Osteocyte (in vitro differentiated cells): ENCODE data around the gene PLEKHG3. TPM values are rescaled to one million over a fixed set of nuclear protein-coding genes. Genes with fewer than 3 reads are reported as not detected.

ENCODE experiments used
- DNase-seq: peaks from one replicate; pipeline ENCODE4 v3.0.0; 2021; ENCODE audit warnings: mixed read lengths; ENCODE audit not compliant: unreplicated experiment; ENCODE audit errors: extremely low spot score
- H3K27ac Mint-ChIP-seq: one replicate; pipeline ENCODE4 v1.8.0; 2021; ENCODE audit warnings: mild to moderate bottlenecking, mixed read lengths; ENCODE audit not compliant: unreplicated experiment
- H3K27me3 Mint-ChIP-seq: one replicate; pipeline ENCODE4 v1.8.0; 2021; ENCODE audit warnings: mixed read lengths; ENCODE audit not compliant: unreplicated experiment
- H3K36me3 Mint-ChIP-seq: one replicate; pipeline ENCODE4 v1.8.0; 2021; ENCODE audit warnings: mixed read lengths; ENCODE audit not compliant: unreplicated experiment
- H3K4me1 Mint-ChIP-seq: one replicate; pipeline ENCODE4 v1.8.0; 2021; ENCODE audit warnings: mixed read lengths; ENCODE audit not compliant: unreplicated experiment
- H3K4me3 Mint-ChIP-seq: one replicate; pipeline ENCODE4 v1.8.0; 2021; ENCODE audit warnings: mild to moderate bottlenecking, moderate library complexity, mixed read lengths; ENCODE audit not compliant: unreplicated experiment
- H3K9me3 Mint-ChIP-seq: one replicate; pipeline ENCODE4 v1.8.0; 2021; ENCODE audit warnings: mixed read lengths; ENCODE audit not compliant: unreplicated experiment
- total RNA-seq: library from RNA; stranded (reverse); gene quantifications from 2 replicates; pipeline ENCODE4 v1.2.1, GENCODE V29; 2021
- TF ChIP-seq, protein P1 (sequence below): fragments of 200-600 bp; sonication (generic); IDR thresholded peaks from 2 replicates; pipeline ENCODE4 v1.5.0; 2021; ENCODE audit warnings: antibody characterized with exemption, mild to moderate bottlenecking, moderate library complexity

Gene PLEKHG3
- total RNA-seq, 1 donor from 2014 or later: 96.3 TPM

DNA sequence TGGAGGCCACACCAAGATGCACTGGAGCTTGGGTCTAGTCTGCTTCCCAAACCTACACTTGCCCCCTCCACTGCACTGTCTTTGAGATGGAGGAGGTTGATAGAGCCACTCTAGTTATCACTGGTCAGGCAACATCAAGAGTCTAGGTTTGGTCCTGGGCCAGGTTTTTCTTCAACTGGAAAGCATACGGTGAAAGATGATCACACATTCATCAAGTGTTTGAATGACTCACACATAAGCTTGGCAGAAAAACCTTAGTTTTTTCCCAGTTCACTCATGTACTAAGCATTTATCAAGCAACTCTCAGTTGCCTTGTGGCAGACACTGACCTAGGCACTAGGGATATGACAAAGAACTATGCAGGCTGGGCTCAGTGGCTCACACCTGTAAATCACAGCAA is 84.5 kb downstream of the PLEKHG3 start:
- no peaks in the 10 kb centered on the region for H3K36me3 Mint-ChIP-seq
- H3K4me3 Mint-ChIP-seq: no peak overlapping the region
- H3K27ac Mint-ChIP-seq: no peak overlapping the region
- no peaks in the 10 kb centered on the region for H3K9me3 Mint-ChIP-seq
- no peaks in the 10 kb centered on the region for H3K27me3 Mint-ChIP-seq
- DNase-seq: no peak
- H3K4me1 Mint-ChIP-seq: peaks cover 3% of the 10 kb centered on the region
- TF ChIP-seq, protein P1, sequence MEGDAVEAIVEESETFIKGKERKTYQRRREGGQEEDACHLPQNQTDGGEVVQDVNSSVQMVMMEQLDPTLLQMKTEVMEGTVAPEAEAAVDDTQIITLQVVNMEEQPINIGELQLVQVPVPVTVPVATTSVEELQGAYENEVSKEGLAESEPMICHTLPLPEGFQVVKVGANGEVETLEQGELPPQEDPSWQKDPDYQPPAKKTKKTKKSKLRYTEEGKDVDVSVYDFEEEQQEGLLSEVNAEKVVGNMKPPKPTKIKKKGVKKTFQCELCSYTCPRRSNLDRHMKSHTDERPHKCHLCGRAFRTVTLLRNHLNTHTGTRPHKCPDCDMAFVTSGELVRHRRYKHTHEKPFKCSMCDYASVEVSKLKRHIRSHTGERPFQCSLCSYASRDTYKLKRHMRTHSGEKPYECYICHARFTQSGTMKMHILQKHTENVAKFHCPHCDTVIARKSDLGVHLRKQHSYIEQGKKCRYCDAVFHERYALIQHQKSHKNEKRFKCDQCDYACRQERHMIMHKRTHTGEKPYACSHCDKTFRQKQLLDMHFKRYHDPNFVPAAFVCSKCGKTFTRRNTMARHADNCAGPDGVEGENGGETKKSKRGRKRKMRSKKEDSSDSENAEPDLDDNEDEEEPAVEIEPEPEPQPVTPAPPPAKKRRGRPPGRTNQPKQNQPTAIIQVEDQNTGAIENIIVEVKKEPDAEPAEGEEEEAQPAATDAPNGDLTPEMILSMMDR: no peak

DNA sequence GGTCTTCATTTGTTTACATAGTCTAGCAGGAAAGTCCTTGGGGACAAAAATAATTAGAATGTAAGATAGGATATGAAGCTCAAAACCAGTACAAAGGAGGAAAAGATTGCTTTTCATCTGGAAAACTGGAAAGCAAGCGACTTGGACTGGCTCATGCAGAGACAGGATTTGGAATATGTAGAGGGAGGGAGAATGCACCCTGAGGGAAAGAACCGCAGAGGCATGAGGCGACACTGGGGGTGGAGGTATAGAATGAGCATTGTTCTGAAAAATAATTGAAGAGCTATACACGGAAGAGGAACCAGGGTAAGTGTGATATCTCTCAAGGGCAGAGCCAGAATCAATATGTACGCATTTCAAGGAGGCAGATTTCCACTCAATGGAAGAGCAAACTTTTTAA is 85.5 kb downstream of the PLEKHG3 start:
- TF ChIP-seq, protein P1: no peak
- no peaks in the 10 kb centered on the region for H3K36me3 Mint-ChIP-seq
- H3K9me3 Mint-ChIP-seq: no peaks in the 10 kb centered on the region
- H3K4me1 Mint-ChIP-seq: peaks cover 3% of the 10 kb centered on the region
- no peak for DNase-seq
- no peak overlapping the region for H3K27ac Mint-ChIP-seq
- H3K27me3 Mint-ChIP-seq: no peaks in the 10 kb centered on the region
- H3K4me3 Mint-ChIP-seq: no peak overlapping the region

DNA sequence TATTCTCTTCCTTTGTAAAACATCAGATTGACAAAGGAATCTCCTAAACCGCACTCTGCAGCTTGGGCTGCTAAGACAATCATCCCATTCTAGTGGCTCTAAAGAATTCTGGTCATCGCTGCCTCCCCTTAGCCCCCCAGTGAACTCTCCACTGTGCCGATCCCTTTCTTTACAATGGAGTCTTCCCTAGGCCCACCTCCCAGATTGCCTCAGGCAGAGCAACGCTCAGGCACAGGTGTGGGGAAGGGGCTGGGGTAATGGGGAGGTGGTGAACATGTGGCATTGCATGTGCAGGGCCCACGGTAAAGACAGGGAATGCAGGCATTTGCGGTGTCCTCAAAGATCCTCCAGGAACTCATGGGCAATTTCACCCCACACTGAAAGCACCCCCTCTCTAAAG is 86.3 kb downstream of the PLEKHG3 start:
- Mint-ChIP-seq H3K27me3 (no peaks in the 10 kb centered on the region), H3K36me3 (no peaks in the 10 kb centered on the region), H3K9me3 (no peaks in the 10 kb centered on the region), H3K4me1 (peaks cover 3% of the 10 kb centered on the region), H3K27ac (no peak overlapping the region), H3K4me3 (no peak overlapping the region)
- TF ChIP-seq, protein P1: no peak
- DNase-seq: no peak

DNA sequence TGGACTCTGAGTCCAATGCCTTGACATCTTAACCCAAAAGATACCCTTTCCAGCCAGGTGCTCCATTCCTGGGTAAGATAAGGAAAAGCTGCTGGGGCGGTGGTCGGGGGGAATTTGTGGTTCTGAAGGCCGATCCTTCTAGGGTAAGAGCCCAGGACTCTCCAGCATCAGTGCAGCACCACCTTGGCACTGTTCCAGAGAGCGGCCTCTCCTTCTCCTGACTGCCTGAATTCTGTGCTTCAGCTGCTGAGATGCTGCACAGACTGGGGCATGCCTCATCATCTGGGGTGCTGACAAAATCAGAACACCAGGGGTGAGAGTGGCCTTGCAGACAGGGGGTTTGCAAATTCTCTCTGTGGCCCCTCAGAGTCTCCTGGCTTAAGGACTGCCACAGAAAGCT is 88.0 kb downstream of the PLEKHG3 start:
- no peaks in the 10 kb centered on the region for H3K27me3 Mint-ChIP-seq
- H3K9me3 Mint-ChIP-seq: no peaks in the 10 kb centered on the region
- H3K4me3 Mint-ChIP-seq: no peak overlapping the region
- H3K27ac Mint-ChIP-seq: no peak overlapping the region
- TF ChIP-seq, protein P1: no peak
- H3K36me3 Mint-ChIP-seq: no peaks in the 10 kb centered on the region
- H3K4me1 Mint-ChIP-seq: peaks cover 3% of the 10 kb centered on the region
- DNase-seq: no peak

DNA sequence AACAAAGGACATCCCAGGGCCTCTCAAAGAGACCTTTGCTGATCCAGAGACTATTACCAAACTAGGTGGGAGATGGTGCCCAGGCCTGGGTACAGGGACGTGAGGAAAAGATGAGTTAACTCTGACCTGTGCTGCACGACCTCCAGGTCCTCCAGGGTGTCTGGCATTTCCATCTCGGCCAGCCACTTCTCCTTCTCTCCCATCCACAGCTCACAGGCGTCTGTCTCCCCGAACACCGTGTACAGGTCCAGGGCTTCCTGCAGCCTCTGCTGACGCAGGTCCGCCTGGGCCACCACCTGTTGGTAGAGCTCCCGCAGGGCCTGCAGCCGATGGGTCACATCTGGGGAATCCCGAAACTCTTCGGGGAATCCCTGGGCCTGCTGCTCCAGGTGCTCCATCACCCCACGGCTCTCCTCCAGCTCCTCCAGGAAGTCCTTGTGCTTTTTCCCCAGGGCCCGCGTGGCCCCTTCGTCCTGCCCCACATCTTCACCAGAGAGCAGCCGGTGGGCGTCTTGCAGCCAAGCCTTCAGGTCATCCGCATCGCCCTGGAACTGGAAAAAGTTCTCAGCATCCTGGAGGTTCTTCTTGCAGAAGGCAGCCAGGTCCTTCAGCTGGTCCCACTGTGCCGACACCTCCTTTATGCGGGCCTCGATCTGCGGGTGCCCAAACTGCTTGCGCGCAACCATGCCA is 88.8 kb downstream of the PLEKHG3 start:
- no peaks in the 10 kb centered on the region for H3K36me3 Mint-ChIP-seq
- H3K27me3 Mint-ChIP-seq: no peaks in the 10 kb centered on the region
- H3K4me3 Mint-ChIP-seq: no peak overlapping the region
- H3K9me3 Mint-ChIP-seq: no peaks in the 10 kb centered on the region
- TF ChIP-seq, protein P1: no peak
- peaks cover 3% of the 10 kb centered on the region for H3K4me1 Mint-ChIP-seq
- no peak overlapping the region for H3K27ac Mint-ChIP-seq
- no peak for DNase-seq
